Stomach smooth muscle (tissue), 2 donors: ENCODE measurements around the gene GPR183.

Experiments used
- H3K27ac ChIP-seq: one replicate; pipeline ENCODE4 v1.7.0; 2013; ENCODE audit warnings: mild to moderate bottlenecking, low read length, inconsistent platforms
- H3K27me3 ChIP-seq, 2 donors: one replicate each; pipeline ENCODE4 v1.7.0; 2013; ENCODE audit warnings: low read length in 2 of 2; ENCODE audit not compliant: insufficient read depth in 2 of 2, control insufficient read depth in 1 of 2
- H3K36me3 ChIP-seq, 2 donors: one replicate each; pipeline ENCODE4 v1.7.0; 2013; ENCODE audit warnings: low read length in 2 of 2; ENCODE audit not compliant: control insufficient read depth in 2 of 2, insufficient read depth in 2 of 2
- H3K4me1 ChIP-seq: one replicate; pipeline ENCODE4 v1.7.0; 2013; ENCODE audit warnings: low read length; ENCODE audit not compliant: control insufficient read depth, insufficient read depth
- H3K4me3 ChIP-seq, 2 donors: one replicate each; pipeline ENCODE4 v1.7.0; 2013; ENCODE audit warnings: low read length in 2 of 2
- H3K9ac ChIP-seq, 2 donors: one replicate each; pipeline ENCODE4 v1.7.0; 2013; ENCODE audit warnings: low read length in 2 of 2, mild to moderate bottlenecking in 1 of 2
- H3K9me3 ChIP-seq, 2 donors: one replicate each; pipeline ENCODE4 v1.7.0; 2013; ENCODE audit warnings: low read length in 2 of 2; ENCODE audit not compliant: control insufficient read depth in 2 of 2
- donor health status: healthy.
- donor health status: Pancreatic carcinoma.

The GPR183 gene

DNA sequence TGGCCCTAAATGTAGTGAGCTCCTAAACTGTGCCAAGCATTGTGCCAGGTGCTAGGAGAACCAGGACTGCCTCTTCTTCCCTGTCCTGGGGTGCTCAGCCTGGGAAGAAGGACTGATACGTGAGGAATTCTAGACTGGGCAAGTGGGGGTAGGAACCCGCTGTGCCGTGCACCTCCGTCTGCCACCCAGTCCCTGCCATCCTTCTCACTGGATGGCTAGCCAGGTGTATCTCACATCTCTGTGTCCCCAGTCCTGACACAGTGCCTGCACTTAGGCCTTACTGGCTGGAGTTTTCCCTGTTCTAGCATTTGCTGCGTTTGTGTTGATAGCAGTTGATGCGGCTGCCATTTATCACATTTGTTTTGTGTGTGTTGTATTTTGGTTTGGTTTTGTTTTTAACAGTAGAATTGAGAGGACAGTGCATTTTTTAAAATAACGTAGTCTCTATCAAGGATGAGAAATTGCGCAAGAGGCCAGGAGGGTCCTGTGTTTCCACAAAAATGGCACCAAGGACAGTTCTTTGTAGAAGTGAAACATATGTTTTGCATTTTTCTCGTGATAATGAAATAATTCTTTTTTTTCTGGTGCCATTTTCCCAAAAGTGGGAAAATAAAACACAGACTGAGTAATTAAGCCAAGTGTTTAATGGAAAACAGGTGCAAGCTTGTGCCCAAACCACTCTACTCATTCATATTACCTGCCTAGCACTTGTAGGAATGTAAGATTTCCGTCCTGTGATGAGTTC, 4.7 kb upstream of the GPR183 start:
- H3K27ac ChIP-seq = peak overlapping the region; percentile 41

GRCh38 chr13:99311137-99311536, 3.9 kb upstream of the GPR183 start:
- H3K36me3 ChIP-seq = peaks cover 0 to 2% of the 10 kb centered on the region in 2 donors
- no peak overlapping the region for H3K27ac ChIP-seq
- no peak overlapping the region for H3K4me3 ChIP-seq
- H3K9ac ChIP-seq = no peak overlapping the region
- no peaks in the 10 kb centered on the region for H3K9me3 ChIP-seq
- H3K27me3 ChIP-seq = no peaks in the 10 kb centered on the region
- peaks cover 19% of the 10 kb centered on the region for H3K4me1 ChIP-seq

More for the DNA sequence above, 4.7 kb upstream of the GPR183 start:
- Histone ChIP-seq H3K9ac (no peak overlapping the region), H3K27me3 (no peaks in the 10 kb centered on the region), H3K36me3 (peaks cover 0 to 2% of the 10 kb centered on the region in 2 donors), H3K9me3 (no peaks in the 10 kb centered on the region), H3K4me1 (peaks cover 19% of the 10 kb centered on the region), H3K4me3 (no peak overlapping the region)

- Histone ChIP-seq H3K36me3 (peaks cover 0 to 2% of the 10 kb centered on the region in 2 donors), H3K9me3 (no peaks in the 10 kb centered on the region), H3K4me3 (no peak overlapping the region), H3K4me1 (peaks cover 19% of the 10 kb centered on the region), H3K9ac (no peak overlapping the region), H3K27me3 (no peaks in the 10 kb centered on the region), H3K27ac (peak overlapping the region; percentile 18)
These were observed 3.3 kb upstream of the GPR183 start for GRCh38 chr13:99310382-99311031.

DNA sequence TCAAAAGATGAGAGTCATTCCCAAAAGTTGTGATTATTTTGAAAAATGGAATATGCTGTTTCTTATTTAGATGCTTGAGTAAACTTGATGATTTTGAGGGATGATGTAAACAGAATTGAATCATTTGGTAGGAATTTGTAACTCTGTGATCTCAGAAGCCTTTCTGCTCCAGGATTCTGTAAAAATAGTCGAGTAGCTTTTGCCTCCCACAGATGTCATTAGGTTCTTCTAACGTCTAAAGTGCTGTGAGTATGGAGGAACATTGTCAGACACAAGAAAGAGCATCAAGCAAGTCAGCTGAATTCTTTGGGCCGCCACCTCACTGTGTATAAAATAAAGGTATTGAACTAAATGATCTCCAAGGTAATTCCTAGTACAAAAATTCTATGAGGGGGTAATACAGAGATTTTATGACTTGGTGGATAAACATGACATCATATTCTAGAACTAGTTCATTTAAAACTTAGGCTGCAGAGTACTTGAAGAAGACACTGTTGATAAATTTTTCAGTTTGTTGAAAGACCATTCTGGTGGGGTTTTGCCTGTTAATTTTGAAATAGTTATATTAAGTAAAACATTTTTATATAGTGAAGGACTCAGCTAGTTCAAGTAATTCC, 1.4 kb upstream of the GPR183 start:
- no peaks in the 10 kb centered on the region for H3K9me3 ChIP-seq
- H3K27ac ChIP-seq = peak overlapping the region; percentile 43
- peaks cover 27% of the 10 kb centered on the region for H3K4me1 ChIP-seq

DNA sequence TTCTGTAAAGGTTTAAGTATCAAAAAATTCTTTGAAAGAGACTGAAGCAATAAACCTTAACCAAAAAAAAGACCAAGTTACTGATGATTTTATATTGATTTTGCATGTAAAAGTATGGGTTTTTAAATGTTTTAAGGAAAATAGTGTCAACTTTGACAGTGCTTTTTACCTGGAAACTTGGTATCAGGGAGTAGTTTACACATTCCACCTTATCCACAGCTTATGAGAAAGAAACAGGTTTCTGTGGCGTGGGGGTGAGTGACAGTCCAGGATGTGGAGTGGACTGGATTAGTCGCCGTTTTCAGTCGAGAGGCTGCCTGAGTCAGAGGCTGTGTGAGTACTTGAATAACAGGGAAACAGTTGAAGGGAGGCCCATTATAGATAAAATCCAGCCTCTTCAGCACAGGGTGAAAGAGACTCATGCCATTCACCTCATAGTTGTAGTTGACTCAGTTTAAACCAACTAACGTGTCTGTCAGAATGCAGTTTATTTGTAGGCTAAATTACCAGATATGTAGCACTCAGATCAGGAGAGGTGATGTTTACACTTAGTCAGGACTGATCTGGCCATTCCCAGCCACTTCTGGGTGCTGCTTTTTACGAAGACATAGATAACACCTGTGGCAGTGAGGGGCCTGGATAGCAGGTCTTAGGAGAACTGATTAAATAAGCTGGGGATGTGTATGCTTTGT, 595 bp upstream of the GPR183 start:
- peak overlapping the region; percentile 43 for H3K27ac ChIP-seq
- H3K36me3 ChIP-seq = no peaks in the 10 kb centered on the region
- H3K4me1 ChIP-seq = peaks cover 27% of the 10 kb centered on the region
- no peaks in the 10 kb centered on the region for H3K9me3 ChIP-seq
- H3K9ac ChIP-seq = peak overlapping the region; percentile 43 to 75
- H3K4me3 ChIP-seq = peak overlapping the region in 1 of 2 donors; percentile 10
- no peaks in the 10 kb centered on the region for H3K27me3 ChIP-seq

More for the DNA sequence above, 1.4 kb upstream of the GPR183 start:
- Histone ChIP-seq H3K4me3 (no peak overlapping the region), H3K9ac (no peak overlapping the region), H3K27me3 (no peaks in the 10 kb centered on the region), H3K36me3 (no peaks in the 10 kb centered on the region)

DNA sequence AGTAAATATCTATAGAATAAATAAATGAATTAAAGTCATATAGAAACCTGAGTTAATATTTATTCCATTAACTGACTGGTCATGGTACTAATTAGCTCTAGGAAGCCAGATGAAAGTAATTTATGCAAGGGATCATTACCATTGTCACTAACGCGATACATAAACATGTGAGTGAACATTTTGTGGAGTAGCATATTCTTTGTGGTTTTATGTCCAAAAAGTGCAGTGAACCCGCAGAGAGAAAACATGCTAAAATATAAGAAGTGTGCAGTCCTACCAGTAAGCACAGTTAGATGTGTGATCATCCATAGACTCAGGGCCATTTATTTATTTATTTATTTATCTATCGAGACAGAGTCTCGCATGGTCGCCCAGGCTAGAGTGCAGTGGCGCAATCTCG, 1.6 kb downstream of the GPR183 start:
- Histone ChIP-seq H3K9ac (no peak overlapping the region), H3K27me3 (no peaks in the 10 kb centered on the region), H3K36me3 (no peaks in the 10 kb centered on the region), H3K4me3 (peak overlapping the region in 1 of 2 donors; percentile 68), H3K9me3 (no peaks in the 10 kb centered on the region), H3K4me1 (peaks cover 24% of the 10 kb centered on the region), H3K27ac (no peak overlapping the region)

DNA sequence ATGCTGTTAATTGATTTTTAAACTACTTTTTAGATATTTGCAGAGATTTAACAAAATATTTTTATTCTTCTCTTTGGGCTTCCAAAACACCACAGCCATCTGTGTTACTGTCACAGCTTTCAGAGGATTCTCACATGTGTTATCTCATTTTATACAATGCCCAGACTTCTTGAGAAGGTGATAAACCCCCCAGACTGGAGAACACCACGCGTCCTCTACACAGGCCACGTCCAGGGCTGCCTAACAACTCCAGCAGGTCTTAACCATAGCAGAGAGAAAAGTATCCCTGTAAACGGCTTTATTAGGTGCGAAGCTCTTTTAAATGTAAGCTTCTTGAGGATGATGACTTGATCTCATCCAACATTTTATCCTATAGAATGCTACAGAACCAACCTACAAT, 2.0 kb downstream of the GPR183 start:
- Histone ChIP-seq H3K9me3 (no peaks in the 10 kb centered on the region), H3K27me3 (no peaks in the 10 kb centered on the region), H3K36me3 (no peaks in the 10 kb centered on the region), H3K27ac (no peak overlapping the region), H3K4me1 (peaks cover 22% of the 10 kb centered on the region), H3K9ac (no peak overlapping the region), H3K4me3 (peak overlapping the region in 1 of 2 donors; percentile 68)

GRCh38 chr13:99304541-99304940, 2.7 kb downstream of the GPR183 start:
- Histone ChIP-seq H3K27ac (peak overlapping the region; percentile 6), H3K36me3 (no peaks in the 10 kb centered on the region), H3K27me3 (no peaks in the 10 kb centered on the region), H3K4me1 (peaks cover 18% of the 10 kb centered on the region), H3K9ac (peak overlapping the region in 1 of 2 donors; percentile 21), H3K4me3 (no peak overlapping the region), H3K9me3 (no peaks in the 10 kb centered on the region)

GRCh38 chr13:99303863-99304521, 3.2 kb downstream of the GPR183 start:
- Histone ChIP-seq H3K4me1 (peaks cover 18% of the 10 kb centered on the region), H3K9ac (peak overlapping the region in 1 of 2 donors; percentile 21), H3K27me3 (no peaks in the 10 kb centered on the region), H3K27ac (peak overlapping the region; percentile 13), H3K36me3 (no peaks in the 10 kb centered on the region), H3K4me3 (no peak overlapping the region), H3K9me3 (no peaks in the 10 kb centered on the region)
